PC-9 (cell line): Measurements from ENCODE around the gene DLG1. TPM values are rescaled to one million over a fixed set of nuclear protein-coding genes. Genes with fewer than 3 reads are reported as not detected.

Experiments
- BruUV-seq: library from RNA; stranded (reverse); fragments of 400-500 nt; replicated peaks from 2 replicates; lab custom pipeline; 2021; lab: Mats Ljungman, UMichigan
- CTCF ChIA-PET: fragments of 300-600 bp; sonication (Branson Sonifier 250); formaldehyde crosslinking; loops from one replicate; lab custom pipeline; 2022; ENCODE audit warnings: antibody characterized with exemption; lab: Charles Lee
- POLR2A ChIA-PET: fragments of 300-600 bp; sonication (Branson Sonifier 250); formaldehyde crosslinking; loops from one replicate; lab custom pipeline; 2022; ENCODE audit warnings: antibody characterized with exemption; ENCODE audit not compliant: unreplicated experiment; lab: Charles Lee
- DNase-seq, 2 experiments: peaks; one replicate each; pipeline versions ENCODE4 v3.0.0 to v3.0.0-alpha.2; 2015 to 2022; ENCODE audit warnings: mixed read lengths in 1 of 2
- H2AFZ ChIP-seq: fragments of 200-600 bp; sonication (generic); 2 replicates; pipeline ENCODE4 v1.8.1; 2017; ENCODE audit warnings: antibody characterized with exemption
- H3F3A ChIP-seq: fragments of 200-600 bp; sonication (generic); 2 replicates; pipeline ENCODE4 v1.8.1; 2017; ENCODE audit warnings: antibody characterized with exemption, mild to moderate bottlenecking, low read depth; ENCODE audit not compliant: insufficient read depth
- H3K27ac ChIP-seq: fragments of 200-600 bp; sonication (generic); 2 replicates; pipeline ENCODE4 v1.6.1; 2016; ENCODE audit warnings: mixed run types
- H3K27me3 ChIP-seq: fragments of 200-600 bp; sonication (generic); 2 replicates; pipeline ENCODE4 v1.6.1; 2016; ENCODE audit warnings: low read depth, mixed run types; ENCODE audit not compliant: insufficient read depth
- H3K36me3 ChIP-seq: fragments of 200-600 bp; sonication (generic); 2 replicates; pipeline ENCODE4 v1.6.1; 2016; ENCODE audit warnings: low read depth, mixed run types
- H3K4me1 ChIP-seq: fragments of 200-600 bp; sonication (generic); replicated peaks from 2 replicates; pipeline ENCODE4 v1.6.1; 2016; ENCODE audit warnings: mixed run types; ENCODE audit not compliant: insufficient read depth
- H3K4me2 ChIP-seq: fragments of 200-600 bp; sonication (generic); 2 replicates; pipeline ENCODE4 v1.6.1; 2017; ENCODE audit warnings: mixed run types
- H3K4me3 ChIP-seq: fragments of 200-600 bp; sonication (generic); 2 replicates; pipeline ENCODE4 v1.6.1; 2016; ENCODE audit warnings: mixed run types
- H3K79me2 ChIP-seq: fragments of 200-600 bp; sonication (generic); 2 replicates; pipeline ENCODE4 v1.6.1; 2017; ENCODE audit warnings: low read depth, mixed run types
- H3K9me2 ChIP-seq: fragments of 200-600 bp; sonication (generic); 2 replicates; pipeline ENCODE4 v1.8.1; 2017; ENCODE audit warnings: mild to moderate bottlenecking; ENCODE audit not compliant: insufficient read depth
- H3K9me3 ChIP-seq: fragments of 200-600 bp; sonication (generic); 2 replicates; pipeline ENCODE4 v1.8.1; 2016; ENCODE audit warnings: low read depth; ENCODE audit not compliant: insufficient read depth
- H4K20me1 ChIP-seq: fragments of 200-600 bp; sonication (generic); 2 replicates; pipeline ENCODE4 v1.8.1; 2017; ENCODE audit not compliant: insufficient read depth
- CTCF ChIP-seq: fragments of 200-600 bp; sonication (generic); conservative IDR thresholded peaks from 2 replicates; pipeline ENCODE4 v1.6.1; 2017; ENCODE audit warnings: mixed run types, antibody characterized with exemption, mild to moderate bottlenecking, moderate library complexity
- EZH2 ChIP-seq: fragments of 200-600 bp; sonication (generic); IDR thresholded peaks from 2 replicates; pipeline ENCODE4 v1.8.0; 2017; ENCODE audit warnings: antibody characterized with exemption, low read depth
- intact Hi-C: fragments of 100-400 bp; cut with micrococcal nuclease; formaldehyde crosslinking; loops from one replicate; pipeline ENCODE4 v1.10.0; 2022; ENCODE audit not compliant: unreplicated experiment
- total RNA-seq: library from RNA; stranded (reverse); gene quantifications from 2 replicates; pipeline ENCODE4 v1.2.3, GENCODE V29; 2021

Gene DLG1
- total RNA-seq, 1 experiment from 2014 or later: 201 TPM

GRCh38 chr3:197189623-197190022 lies 108.8 kb downstream of the DLG1 start:
- H4K20me1 ChIP-seq: peaks cover 80% of the 10 kb centered on the region
- intact Hi-C loops: loop anchor here (10.0 kb wide), 2 partner anchors 585 to 665 kb away; no protein-coding TSS in a partner anchor
- H3K9me2 ChIP-seq: no peaks in the 10 kb centered on the region
- POLR2A ChIA-PET: interaction anchor here (0.5 to 0.6 kb wide), 3 partner anchors 306 to 636 kb away, joined by 5 to 13 read pairs (median 10); no protein-coding TSS in a partner anchor
- peaks cover 17% of the 10 kb centered on the region; the same call in 1 of the 2 replicates for H3K36me3 ChIP-seq
- peak overlapping the region; percentile 32; the same call in 1 of the 2 replicates for H3K4me2 ChIP-seq
- BruUV-seq: no TSS peak
- peaks cover 91% of the 10 kb centered on the region for H3K79me2 ChIP-seq
- no peaks in the 10 kb centered on the region for H3K27me3 ChIP-seq
- H2AFZ ChIP-seq: no peak overlapping the region
- H3K4me1 ChIP-seq: peaks cover 16% of the 10 kb centered on the region
- CTCF ChIA-PET: no interaction called here
- H3K27ac ChIP-seq: peak overlapping the region; percentile 37
- no peak for TF ChIP-seq CTCF
- no peak for TF ChIP-seq EZH2
- no peak overlapping the region for H3K4me3 ChIP-seq
- H3K9me3 ChIP-seq: no peaks in the 10 kb centered on the region
- no peak for DNase-seq
- H3F3A ChIP-seq: peaks cover 91% of the 10 kb centered on the region

- H3K27ac ChIP-seq: peak overlapping the region; percentile 37
- H3K79me2 ChIP-seq: peaks cover 92% of the 10 kb centered on the region
- no peak overlapping the region for H2AFZ ChIP-seq
- intact Hi-C loops: loop anchor here (10.0 kb wide), 2 partner anchors 584 to 664 kb away; no protein-coding TSS in a partner anchor
- H3K27me3 ChIP-seq: no peaks in the 10 kb centered on the region
- no TSS peak for BruUV-seq
- DNase-seq: no peak
- H3K4me1 ChIP-seq: peaks cover 16% of the 10 kb centered on the region
- no peak overlapping the region for H3K4me3 ChIP-seq
- ChIA-PET POLR2A (interaction anchor here (0.5 to 0.6 kb wide), 2 partner anchors 307 to 637 kb away, joined by 5 to 10 read pairs; no protein-coding TSS in a partner anchor), CTCF (interaction anchor here (0.6 kb wide), 1 partner anchor 375 kb away, joined by 7 read pairs; no protein-coding TSS in a partner anchor)
- H4K20me1 ChIP-seq: peaks cover 79% of the 10 kb centered on the region
- H3K9me2 ChIP-seq: no peaks in the 10 kb centered on the region
- peak overlapping the region; percentile 32; the same call in 1 of the 2 replicates for H3K4me2 ChIP-seq
- H3F3A ChIP-seq: peaks cover 91% of the 10 kb centered on the region
- H3K9me3 ChIP-seq: no peaks in the 10 kb centered on the region
- H3K36me3 ChIP-seq: peaks cover 17% of the 10 kb centered on the region; the same call in 1 of the 2 replicates
- TF ChIP-seq CTCF (no peak), EZH2 (no peak)
These were observed 109.4 kb downstream of the DLG1 start for GRCh38 chr3:197188963-197189362.

GRCh38 chr3:197186887-197187588 lies 111.4 kb downstream of the DLG1 start:
- TF ChIP-seq EZH2 (no peak), CTCF (peak; percentile 95)
- peak; percentile 8 to 69 for DNase-seq
- H2AFZ ChIP-seq: no peak overlapping the region
- no peaks in the 10 kb centered on the region for H3K27me3 ChIP-seq
- POLR2A ChIA-PET: interaction anchor here (0.6 kb wide), 1 partner anchor 70 kb away, joined by 3 read pairs; no protein-coding TSS in a partner anchor
- CTCF ChIA-PET: interaction anchor here (0.6 kb wide), 2 partner anchors 260 to 805 kb away, joined by 6 to 13 read pairs; no protein-coding TSS in a partner anchor
- peaks cover 89% of the 10 kb centered on the region for H3K79me2 ChIP-seq
- intact Hi-C loops: loop anchor here (2.0 to 10.0 kb wide), 3 partner anchors 208 to 662 kb away; no protein-coding TSS in a partner anchor
- H3K4me1 ChIP-seq: peaks cover 16% of the 10 kb centered on the region
- H3K9me3 ChIP-seq: no peaks in the 10 kb centered on the region
- H3F3A ChIP-seq: peaks cover 90% of the 10 kb centered on the region
- peaks cover 15% of the 10 kb centered on the region for H3K36me3 ChIP-seq
- H3K4me3 ChIP-seq: no peak overlapping the region
- no TSS peak for BruUV-seq
- no peaks in the 10 kb centered on the region for H3K9me2 ChIP-seq
- H3K27ac ChIP-seq: no peak overlapping the region
- no peak overlapping the region for H3K4me2 ChIP-seq
- peaks cover 81% of the 10 kb centered on the region for H4K20me1 ChIP-seq
